Kidney (tissue), 14 donors: Measurements from ENCODE around the gene LGALS8. TPM values are rescaled to one million over a fixed set of nuclear protein-coding genes. Genes with fewer than 3 reads are reported as not detected.

Source experiments
- DNase-seq, 5 donors: peaks; one replicate each; pipeline ENCODE4 v3.0.0-alpha.2; 2013 to 2020
- FAIRE-seq: peaks from 2 replicates; lab custom pipeline; 2012; peaks lifted over from hg19 to GRCh38; lab: Jason Lieb, UNC
- H3K27ac ChIP-seq, 2 donors: one replicate each; pipeline ENCODE4 v1.7.0; 2013; ENCODE audit warnings: low read depth in 2 of 2, low read length in 2 of 2, inconsistent platforms in 1 of 2
- H3K27me3 ChIP-seq: one replicate; pipeline ENCODE4 v1.7.1; 2013; ENCODE audit warnings: low read length, inconsistent platforms; ENCODE audit not compliant: control insufficient read depth, insufficient read depth
- H3K36me3 ChIP-seq, 3 donors: one replicate each; pipeline versions ENCODE4 v1.7.0 to v1.7.1; 2013; ENCODE audit warnings: low read length in 3 of 3, control low read depth in 1 of 3, inconsistent platforms in 1 of 3; ENCODE audit not compliant: insufficient read depth in 3 of 3, control insufficient read depth in 2 of 3
- H3K4me1 ChIP-seq, 3 donors: one replicate each; pipeline versions ENCODE4 v1.7.0 to v1.7.1; 2013; ENCODE audit warnings: low read length in 3 of 3, inconsistent platforms in 1 of 3, low read depth in 1 of 3; ENCODE audit not compliant: control insufficient read depth in 2 of 3, insufficient read depth in 2 of 3
- H3K4me3 ChIP-seq, 3 donors: one replicate each; pipeline versions ENCODE4 v1.7.0 to v1.8.1; 2013; ENCODE audit warnings: low read length in 3 of 3, control low read depth in 1 of 3, inconsistent platforms in 1 of 3
- H3K9ac ChIP-seq, 3 donors: one replicate each; pipeline versions ENCODE4 v1.7.0 to v1.7.1; 2013; ENCODE audit warnings: low read length in 3 of 3, control low read depth in 1 of 3, inconsistent platforms in 1 of 3
- H3K9me3 ChIP-seq, 3 donors: one replicate each; pipeline versions ENCODE4 v1.7.0 to v1.7.1; 2013; ENCODE audit warnings: low read length in 3 of 3, control low read depth in 1 of 3, inconsistent platforms in 1 of 3; ENCODE audit not compliant: control insufficient read depth in 2 of 3, insufficient read depth in 1 of 3
- CTCF ChIP-seq: IDR thresholded peaks from 3 replicates; pipeline ENCODE4 v1.5.1; 2012; ENCODE audit warnings: mild to moderate bottlenecking, moderate library complexity, borderline replicate concordance; ENCODE audit not compliant: insufficient read depth; ENCODE audit errors: extremely low read depth
- intact Hi-C: fragments of 100-400 bp; cut with DNase I; formaldehyde crosslinking; loops from one replicate; pipeline ENCODE4 v1.11.1; 2022
- polyA plus RNA-seq: library from polyadenylated mRNA; stranded (reverse); fragments of 350-450 nt; fragmentation: Illumina TruSeq; extraction: RNeasy Lipid Tissue Mini Kit (QIAGEN cat#74804); gene quantifications from one replicate; pipeline ENCODE4 v1.2.3, GENCODE V29; 2014; ENCODE audit warnings: low read depth, low replicate concordance; ENCODE audit not compliant: insufficient read depth
- total RNA-seq: library from RNA; stranded (reverse); fragmentation: NEBNext Ultra II Directional; extraction: Animal tissue kit (Norgen Biotek cat#: 25700); gene quantifications from one replicate; pipeline ENCODE4 v1.2.1, GENCODE V29; 2021
- donor health status: control.
- donor health status: control.
- donor health status: control.
- donor health status: control.
- donor health status: control.
- donor health status: DM: yes; HTN: yes; CAD: no.
- donor health status: Normal renal cell carcinoma (clear cell type).

The LGALS8 gene
- total and polyA plus RNA-seq, 2 donors from 2014 or later = 17.6 to 53.3 TPM

- H3K4me3 ChIP-seq = no peak overlapping the region
- H3K27me3 ChIP-seq = no peaks in the 10 kb centered on the region
- no peak for DNase-seq
- no peak overlapping the region for H3K27ac ChIP-seq
- no peak overlapping the region for H3K9ac ChIP-seq
- no peaks in the 10 kb centered on the region for H3K4me1 ChIP-seq
- no peaks in the 10 kb centered on the region for H3K36me3 ChIP-seq
- intact Hi-C loops = loop anchor here (5.0 kb wide), 1 partner anchor 384 kb away; no protein-coding TSS in a partner anchor
- no peaks in the 10 kb centered on the region for H3K9me3 ChIP-seq
- TF ChIP-seq CTCF = no peak
- no peak for FAIRE-seq
Observed at GRCh38 chr1:236491469-236492136, 32.2 kb upstream of the LGALS8 start.

- no peak for DNase-seq
- H3K36me3 ChIP-seq = no peaks in the 10 kb centered on the region
- no peaks in the 10 kb centered on the region for H3K4me1 ChIP-seq
- H3K4me3 ChIP-seq = no peak overlapping the region
- no peak for TF ChIP-seq CTCF
- no peaks in the 10 kb centered on the region for H3K9me3 ChIP-seq
- H3K9ac ChIP-seq = no peak overlapping the region
- no peak for FAIRE-seq
- H3K27ac ChIP-seq = no peak overlapping the region
- intact Hi-C loops = loop anchor here (5.0 kb wide), 1 partner anchor 385 kb away; no protein-coding TSS in a partner anchor
- H3K27me3 ChIP-seq = no peaks in the 10 kb centered on the region
Observed at GRCh38 chr1:236492378-236492777, 31.4 kb upstream of the LGALS8 start.

GRCh38 chr1:236494082-236494481 lies 29.7 kb upstream of the LGALS8 start:
- intact Hi-C loops = loop anchor here (5.0 kb wide), 1 partner anchor 387 kb away; no protein-coding TSS in a partner anchor
- H3K27me3 ChIP-seq = no peaks in the 10 kb centered on the region
- no peak overlapping the region for H3K4me3 ChIP-seq
- DNase-seq (no peak), FAIRE-seq (no peak)
- no peaks in the 10 kb centered on the region for H3K4me1 ChIP-seq
- no peaks in the 10 kb centered on the region for H3K9me3 ChIP-seq
- no peaks in the 10 kb centered on the region for H3K36me3 ChIP-seq
- no peak overlapping the region for H3K9ac ChIP-seq
- no peak overlapping the region for H3K27ac ChIP-seq
- no peak for TF ChIP-seq CTCF
